RKO (cell line): ENCODE measurements around the gene LRRC31.

Experiments
- DNase-seq: peaks from one replicate; pipeline ENCODE4 v3.0.0-alpha.2; 2016; ENCODE audit warnings: low spot score

LRRC31 gene

DNA sequence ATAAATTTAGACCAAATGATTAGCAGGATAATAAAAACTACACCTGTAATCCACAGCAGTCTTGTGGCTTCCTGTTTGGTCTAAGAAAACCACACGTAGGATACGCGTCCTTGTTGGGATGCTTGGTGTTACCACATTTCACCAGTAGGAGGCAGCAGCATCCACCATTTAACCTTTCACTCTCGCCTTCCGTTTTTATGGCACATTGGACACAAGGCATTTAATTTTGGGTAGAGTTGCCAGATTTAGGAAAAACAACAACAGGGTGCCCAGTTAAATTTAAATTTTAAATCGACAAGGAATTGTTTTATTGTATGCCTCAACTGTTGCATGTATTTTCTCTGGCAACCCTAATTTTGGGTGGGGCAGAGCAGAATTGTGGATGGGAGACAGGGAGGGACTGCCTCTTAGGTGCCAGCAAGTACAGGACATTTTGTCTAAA lies 6.3 kb downstream of the LRRC31 start:
- DNase-seq = peak; percentile 64

DNA sequence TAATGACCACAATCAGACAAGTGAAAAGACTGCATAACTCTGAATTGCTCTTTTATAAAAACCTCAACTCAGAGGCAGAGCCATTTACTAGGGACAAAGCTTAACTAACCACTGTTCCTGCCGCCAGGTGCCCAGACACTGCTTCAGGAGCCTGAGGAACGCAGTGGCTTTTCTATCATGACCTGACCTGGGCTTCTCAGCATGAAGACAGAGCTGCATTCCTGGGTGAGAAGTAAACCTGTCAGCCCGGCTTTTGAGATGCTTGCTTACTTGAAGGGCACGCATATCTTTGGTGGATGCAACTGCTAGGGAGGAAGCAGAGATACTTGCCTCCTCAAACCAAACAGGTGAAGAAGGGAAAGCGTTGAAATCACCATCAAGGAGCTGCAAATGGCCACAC lies 7.9 kb downstream of the LRRC31 start:
- DNase-seq = no peak

DNA sequence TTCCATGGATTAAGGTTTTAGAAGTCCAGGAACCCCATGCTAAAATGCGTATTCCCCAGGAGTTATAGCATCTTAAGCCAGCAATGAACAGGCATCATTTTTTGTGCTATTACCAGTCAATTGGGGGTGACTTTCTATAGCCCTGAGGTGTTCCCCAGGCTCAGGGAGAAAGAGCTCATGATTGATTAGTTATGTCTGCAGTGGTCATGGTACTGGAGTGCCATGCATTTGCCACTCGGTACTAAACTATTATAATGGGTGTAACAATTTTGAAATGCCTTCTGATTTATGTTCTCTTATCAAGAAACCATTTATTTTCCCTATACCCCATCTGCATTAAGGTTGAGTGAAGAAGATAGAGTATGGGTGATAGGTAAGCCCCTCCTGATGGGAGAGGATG lies 11.9 kb downstream of the LRRC31 start:
- DNase-seq = no peak

DNA sequence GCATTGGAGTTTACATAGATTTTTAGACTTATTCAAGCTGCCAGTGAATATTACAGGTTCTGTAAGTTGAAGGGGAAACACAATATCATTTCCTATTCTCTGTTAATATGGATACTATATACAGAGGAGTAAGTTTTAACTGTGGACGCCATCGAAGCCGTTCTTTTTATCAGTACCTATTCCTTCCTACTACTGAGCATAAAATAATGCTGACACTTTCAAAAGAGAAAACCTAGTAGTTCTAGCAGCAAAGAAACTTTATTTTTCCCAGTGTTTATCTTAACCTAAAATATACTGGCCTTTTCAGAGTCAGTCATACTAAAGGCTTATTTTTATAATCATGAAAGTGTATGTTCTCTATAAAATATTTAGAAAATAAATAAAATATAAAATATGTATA lies 14.2 kb downstream of the LRRC31 start:
- DNase-seq = no peak

DNA sequence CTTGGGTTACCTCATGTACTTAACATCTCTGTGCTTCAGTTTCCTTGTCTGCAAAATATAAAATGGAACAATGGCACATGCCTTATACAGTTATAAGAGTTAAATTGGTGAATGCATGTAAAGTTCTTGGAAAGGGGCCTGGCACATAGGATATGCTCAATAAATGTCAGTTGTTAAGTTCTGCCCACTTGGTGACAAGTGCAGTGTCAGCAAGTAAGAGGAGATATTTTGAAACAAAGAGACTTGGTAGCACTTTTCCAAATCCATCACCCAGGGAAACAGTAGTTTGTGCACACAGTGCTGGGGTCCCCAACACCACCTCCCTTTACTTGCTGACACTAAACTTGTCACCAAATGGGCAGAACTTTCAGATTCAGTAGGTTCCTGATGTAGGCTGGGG lies 19.1 kb downstream of the LRRC31 start:
- DNase-seq = no peak

DNA sequence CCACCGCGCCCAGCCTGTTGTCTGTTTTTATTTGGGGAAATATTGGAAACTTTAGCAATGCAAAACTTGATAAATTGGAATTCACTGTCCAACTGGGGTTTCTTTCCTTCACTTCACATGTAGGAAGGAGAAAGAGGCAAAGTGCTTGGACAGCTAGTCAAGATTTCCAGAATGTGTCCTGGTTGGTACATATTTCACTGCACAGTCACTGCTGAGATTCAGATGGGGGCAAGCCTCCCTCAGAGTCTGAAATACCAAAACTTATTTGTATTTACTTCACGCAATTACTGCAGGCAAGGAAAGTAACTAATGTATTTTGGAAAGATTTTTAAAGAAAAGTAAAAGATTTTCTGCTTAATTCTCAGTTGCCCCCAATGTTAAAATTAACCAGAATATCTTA lies 21.0 kb downstream of the LRRC31 start:
- no peak for DNase-seq

DNA sequence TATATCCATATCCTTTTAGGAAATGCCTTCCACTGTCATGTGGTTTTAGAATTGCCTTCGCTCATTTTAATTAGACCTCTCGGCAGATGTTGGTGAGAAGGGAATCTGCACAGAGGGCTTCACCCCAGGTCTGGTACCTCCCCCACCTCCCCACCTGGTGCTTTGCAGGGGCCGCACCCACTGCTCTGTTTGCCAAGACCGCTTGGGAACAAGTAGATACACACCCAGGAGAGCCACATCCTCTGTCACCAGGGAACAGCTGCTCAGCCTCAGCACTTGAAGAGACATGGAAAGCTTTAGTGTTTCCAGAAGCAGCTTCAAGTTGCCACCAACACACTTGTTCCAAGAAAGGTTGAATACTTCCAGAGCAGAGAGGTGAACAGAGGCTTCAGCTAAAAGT lies 21.8 kb downstream of the LRRC31 start:
- no peak for DNase-seq

DNA sequence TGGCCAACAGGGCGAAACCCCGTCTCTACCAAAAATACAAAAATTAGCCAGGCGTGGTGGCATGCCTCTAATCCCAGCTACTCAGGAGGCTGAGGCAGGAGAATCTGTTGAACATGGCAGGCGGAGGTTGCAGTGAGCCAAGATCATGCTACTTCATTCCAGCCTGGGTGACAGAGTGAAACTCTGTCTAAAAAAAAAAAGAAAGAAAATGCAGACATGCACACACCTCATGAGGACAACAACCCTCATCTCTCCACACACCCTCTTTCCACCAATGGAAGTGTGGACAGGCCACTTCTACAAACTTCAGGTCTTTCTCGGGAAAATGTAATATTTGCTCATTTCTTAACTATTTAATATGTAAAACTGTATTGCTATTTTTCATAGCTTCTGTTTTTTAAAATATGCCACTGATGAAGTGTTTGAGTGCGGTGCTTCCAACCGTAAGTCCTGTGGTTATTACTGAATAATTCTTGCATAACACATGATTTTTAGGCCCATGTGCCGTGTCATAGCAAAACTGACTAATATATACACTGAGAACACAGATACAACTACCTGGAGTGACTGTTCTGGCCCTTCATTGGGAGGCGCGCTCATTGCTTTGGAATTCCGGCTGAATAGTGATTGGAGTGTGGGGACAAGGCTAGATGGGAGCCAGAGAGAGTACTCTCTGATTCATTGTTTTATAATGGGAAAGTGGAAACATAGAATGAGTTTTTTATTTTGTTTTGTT lies 23.1 kb downstream of the LRRC31 start:
- DNase-seq = peak; percentile 61

DNA sequence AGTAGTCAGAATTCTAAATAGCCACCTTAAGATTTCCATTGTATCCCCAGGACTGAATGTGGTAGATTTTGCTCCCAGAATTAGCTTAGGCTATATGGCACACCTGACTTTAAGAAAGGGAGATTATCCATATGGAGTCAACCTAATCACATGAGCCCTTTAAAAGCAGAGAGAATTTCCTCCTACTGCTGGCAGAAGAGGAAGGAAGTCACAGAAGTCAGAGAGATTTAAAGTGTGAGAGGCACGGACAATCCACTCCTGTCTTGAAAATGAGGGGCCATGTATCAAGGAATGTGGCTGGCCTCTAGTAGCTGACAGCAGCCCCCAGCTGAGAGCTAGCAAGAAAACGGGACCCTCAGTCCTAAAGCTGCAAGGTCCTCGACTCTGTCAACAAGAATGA lies 26.8 kb downstream of the LRRC31 start:
- DNase-seq = no peak

DNA sequence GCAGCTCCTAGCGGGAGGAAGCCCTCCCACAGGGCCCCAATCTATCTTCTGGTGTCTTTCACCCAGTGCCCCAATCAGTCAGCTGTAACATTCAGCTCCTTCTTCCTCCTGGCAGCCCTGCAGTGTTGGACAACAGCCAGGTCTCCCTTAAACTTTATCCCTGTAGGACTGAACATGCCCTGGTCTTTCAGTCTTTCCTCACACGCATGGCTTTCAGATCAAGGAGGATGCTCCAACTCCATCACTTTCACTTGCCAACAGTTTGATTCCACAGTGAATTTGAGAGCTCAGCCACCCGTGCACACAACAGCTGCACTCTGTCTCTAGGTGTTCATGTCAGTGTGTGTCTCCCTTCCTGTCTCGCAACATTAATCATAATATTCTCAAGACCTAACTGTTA lies 28.6 kb downstream of the LRRC31 start:
- DNase-seq = no peak

DNA sequence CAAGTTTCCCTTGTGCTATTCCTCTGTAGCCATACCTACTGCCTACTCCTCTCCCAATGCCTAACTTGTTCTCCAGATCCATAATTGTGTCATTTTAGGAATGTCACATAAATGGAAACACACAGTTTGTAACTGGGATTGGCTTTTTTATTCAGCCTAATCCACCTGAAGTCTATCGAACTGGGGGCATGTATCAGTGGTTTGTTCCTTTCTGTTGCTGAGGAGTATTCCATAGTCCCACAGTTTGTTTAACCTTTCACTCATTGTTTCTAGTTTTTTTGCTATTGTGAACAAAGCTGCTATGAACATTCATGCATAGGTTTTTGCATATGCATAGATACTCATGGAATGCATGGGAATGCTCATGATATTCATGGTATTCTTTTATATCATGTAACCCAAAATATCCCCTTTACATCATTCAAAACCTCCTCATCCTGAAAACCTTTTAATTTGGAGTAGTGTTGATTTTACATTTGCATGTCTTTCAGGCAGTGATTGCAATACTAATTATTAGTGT lies 31.2 kb downstream of the LRRC31 start:
- no peak for DNase-seq

DNA sequence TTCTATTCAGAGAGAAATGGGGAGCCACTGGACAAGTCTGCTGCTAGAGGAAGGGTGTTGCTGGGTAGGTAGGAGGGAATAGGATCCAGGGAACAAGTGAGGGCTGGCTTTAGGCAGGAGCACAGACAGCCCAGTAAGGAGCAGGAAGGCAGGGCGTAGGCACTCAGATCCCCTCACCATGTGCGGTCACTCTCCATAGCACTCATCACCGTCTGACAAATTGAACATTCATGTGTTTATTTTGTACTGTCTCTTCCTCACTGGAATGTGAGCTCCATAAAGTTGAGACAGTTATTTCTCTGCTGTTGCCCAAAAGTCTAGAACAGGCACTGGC lies 32.8 kb downstream of the LRRC31 start:
- no peak for DNase-seq

DNA sequence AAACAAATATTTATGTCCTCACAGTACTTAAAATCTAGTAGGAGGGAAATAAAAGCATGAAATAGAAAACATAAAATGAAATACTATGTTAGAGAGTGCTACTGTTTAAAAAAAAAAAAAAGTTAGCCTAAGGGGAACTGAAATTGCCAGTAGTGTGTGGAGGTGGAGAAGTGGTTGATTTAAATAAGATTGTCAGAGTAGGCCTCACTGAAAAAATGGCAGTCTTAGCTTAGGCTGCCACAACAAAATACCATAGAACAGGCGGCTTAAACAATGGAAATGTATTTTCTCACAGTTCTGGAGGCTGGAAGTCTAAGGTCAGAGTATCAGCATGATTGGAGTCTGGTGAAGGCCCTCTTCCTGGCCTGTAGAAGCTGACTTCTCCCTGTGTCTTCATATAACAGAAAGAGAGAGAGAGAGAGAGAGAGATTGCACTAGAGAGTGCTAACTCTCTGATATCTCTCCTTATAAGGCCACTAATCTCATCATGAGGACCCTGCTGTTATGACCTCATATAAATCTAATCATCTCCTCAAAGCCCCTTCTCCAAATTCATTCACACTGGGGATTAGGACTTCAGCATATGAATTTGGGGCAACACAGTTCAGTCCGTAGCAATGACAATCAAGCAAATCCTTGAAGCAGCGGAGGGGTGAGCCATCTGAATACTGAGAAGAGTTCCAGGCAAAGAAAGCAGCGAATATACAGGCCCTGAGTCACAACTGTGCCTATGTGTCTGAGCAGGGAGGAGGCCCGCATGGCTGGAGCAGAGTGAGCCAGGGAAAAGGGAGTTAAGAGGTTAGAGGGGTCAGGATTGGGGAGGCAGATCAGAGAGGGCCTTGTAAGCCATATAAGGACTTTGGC lies 33.4 kb downstream of the LRRC31 start:
- DNase-seq = no peak

DNA sequence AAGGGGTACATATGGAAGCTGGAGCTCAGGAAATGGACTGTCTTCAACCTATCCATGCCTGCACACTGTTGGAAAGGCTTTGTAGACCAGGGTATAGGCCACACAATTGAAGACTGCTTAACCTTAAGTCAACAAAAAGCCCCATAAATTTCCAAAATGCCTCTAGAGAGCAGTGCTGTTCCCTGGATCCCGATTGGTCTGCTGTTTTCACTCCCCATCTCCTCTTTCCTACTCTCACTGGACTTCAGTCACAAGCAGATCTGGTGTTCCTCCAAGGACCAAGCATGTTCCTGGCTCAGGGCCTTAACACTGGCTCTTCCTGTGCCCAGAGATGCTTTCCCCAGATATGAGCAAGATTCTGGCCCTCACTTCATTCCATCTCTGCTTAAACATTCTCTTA lies 34.2 kb downstream of the LRRC31 start:
- DNase-seq = no peak

DNA sequence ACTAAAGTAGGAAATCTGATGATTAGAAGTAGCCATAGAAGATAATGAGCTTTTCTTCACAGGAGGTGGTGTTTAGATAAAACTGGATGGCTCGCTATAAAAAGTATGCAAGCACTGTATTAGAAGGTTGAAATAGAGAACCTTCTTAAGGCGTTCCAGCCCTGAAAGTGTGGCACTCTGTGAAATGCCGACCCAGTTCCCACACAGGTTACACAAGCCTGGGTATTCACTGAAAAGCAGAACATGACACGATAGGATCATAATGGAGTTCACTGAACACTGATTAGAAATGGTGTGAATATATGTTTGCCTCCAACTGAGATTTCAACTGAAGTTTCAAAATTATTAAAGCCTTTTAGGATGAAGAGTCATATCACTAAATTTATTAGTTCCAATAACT lies 42.0 kb downstream of the LRRC31 start:
- DNase-seq = no peak

DNA sequence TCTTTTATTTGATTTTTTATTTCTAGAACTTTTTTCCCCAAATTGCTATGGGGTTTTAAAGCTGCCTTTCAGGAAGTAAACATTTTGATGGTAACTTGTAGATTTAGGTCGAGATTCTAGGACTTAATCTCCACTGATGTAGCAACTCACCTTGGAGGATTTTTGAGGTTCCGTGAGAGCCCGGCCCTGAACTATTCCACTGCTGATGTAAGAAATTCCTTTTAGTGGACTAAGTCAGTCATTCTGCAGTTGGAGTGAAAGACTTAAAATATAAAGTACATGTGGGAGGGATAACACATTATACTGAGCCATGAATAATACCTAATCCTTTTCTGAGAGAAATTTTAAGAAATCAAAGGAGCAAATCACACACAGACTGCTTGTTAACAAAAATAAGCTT lies 44.4 kb downstream of the LRRC31 start:
- DNase-seq = no peak

DNA sequence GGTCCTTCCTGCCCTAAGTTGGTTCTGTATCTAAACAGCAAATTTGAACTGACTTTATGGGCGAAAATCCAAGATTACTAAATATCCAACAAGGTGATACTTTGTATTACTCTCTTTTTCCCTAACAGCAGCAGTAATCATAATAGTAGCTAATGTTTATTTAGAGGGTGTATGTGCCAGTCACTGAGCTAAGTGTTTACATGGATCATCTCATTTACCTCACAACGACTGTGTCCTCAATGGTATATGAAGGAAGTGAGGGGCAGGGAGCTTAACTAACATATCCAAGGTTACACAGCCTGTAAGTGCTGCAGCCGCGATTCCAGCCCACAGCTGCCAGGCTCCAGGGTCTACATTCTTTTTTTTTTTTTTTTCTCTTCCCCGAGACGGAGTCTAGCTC lies 46.8 kb downstream of the LRRC31 start:
- DNase-seq = no peak

DNA sequence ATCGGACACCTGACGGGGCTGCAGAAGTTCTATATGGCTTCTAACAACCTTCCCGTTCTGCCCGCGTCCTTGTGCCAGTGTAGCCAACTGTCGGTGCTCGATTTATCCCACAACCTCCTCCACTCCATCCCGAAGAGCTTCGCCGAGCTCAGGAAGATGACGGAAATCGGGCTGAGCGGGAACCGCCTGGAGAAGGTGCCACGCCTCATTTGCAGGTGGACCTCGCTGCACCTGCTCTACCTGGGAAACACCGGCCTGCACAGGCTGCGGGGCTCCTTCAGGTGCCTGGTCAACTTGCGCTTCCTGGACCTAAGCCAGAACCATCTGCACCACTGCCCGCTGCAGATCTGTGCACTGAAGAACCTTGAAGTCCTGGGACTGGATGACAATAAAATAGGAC lies 47.2 kb downstream of the LRRC31 start:
- DNase-seq = no peak

DNA sequence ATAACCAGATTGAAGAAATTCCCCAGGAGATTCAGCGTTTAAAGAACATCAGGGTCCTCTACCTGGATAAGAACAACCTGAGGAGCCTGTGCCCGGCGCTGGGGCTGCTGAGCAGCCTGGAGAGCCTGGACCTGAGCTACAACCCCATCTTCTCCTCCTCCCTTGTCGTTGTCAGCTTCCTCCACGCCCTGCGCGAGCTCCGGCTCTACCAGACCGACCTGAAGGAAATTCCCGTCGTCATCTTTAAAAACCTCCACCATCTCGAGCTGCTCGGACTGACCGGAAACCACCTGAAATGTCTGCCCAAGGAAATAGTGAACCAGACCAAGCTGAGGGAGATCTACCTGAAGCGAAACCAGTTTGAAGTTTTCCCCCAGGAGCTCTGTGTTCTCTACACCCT lies 47.6 kb downstream of the LRRC31 start:
- DNase-seq = no peak

DNA sequence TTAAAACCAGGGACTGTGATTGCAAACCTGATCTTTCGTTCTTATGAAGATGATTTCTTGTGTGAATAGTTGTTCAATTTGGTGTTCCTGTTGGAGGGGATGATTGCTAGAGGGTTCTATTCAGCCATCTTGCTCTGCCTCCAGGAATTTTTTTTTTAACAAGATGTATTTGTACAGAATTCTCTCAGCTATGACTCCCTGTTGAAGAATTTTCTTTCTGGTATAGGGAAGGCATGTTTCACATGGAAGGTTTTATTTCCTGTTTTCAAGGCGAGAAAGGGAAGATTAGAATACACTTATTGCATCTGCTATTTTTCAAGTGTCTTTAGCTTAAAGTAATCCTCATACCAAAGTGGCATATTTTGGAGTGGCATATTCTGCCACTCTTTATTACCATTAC lies 51.4 kb downstream of the LRRC31 start:
- no peak for DNase-seq

DNA sequence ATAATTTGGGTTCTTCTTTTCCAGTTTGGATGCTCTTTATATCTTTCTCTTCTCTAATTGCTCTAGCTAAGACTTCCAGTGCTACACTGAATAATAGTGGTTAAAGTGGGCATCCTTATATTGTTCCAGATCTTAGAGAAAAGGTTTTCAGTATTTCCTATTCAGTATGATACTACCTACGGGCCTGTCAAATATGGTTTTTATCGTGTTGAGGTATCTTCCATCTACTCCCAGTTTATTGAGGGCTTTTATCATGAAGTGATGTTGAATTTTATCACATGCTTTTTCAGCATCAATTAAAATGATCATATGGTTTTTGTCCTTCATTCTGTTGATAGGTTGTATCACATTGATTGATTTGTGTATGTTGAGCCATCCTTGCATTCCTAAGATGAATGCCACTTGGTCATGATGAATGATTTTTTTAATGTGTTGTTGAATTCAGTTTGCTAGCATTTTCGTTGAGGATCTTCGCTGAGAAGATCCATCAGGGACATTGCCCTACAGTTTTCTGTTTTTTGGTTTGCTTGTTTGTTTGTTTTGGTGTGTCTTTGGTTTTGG lies 54.1 kb downstream of the LRRC31 start:
- DNase-seq = no peak

DNA sequence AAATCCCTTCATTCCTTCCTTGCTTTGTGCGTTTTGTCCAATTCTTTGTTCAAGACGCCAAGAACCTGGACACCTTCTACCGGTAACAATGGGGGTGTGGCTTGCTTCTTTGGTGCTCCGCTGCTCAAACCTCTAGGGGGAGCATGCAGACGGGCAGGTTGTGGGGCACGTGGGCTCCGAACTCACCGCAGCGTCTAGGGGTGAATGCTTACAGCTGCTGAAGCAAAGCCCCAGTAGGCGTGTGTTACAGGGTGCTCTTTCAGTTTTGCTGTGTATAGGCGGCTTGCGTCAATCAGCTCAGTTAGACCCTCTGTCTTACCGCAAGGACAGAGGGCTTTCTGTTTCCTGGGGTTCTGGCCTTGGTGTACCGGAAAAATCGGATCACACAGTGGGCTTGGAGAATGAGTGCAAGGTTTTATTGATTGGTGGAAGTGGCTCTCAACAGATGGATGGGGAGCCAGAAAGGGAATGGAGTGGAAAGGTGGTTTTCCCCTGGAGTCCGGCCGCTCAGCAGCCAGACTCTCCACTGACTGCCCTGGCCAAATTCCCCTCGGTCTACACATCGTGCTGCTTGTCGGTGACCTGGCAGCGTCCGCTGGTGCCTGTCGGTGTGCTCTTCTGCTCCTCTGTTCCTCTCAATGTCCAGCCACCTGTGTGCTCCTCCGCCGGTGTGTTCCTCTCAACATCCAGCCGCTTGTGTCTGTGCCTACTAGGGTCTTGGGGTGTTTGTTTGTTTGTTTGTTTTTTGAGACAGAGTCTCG lies 55.8 kb downstream of the LRRC31 start:
- DNase-seq = peak; percentile 12
